ENCODE results near the gene OR11H7. TPM values are rescaled to one million over a fixed set of nuclear protein-coding genes. Genes with fewer than 3 reads are reported as not detected.

OR11H7 gene
- total RNA-seq (2022) (not detected in 2 replicates), Bru-seq, nascent RNA (not detected), BruChase-seq, experiment 1, labeled RNA remaining after a 2-hour chase (not detected), BruChase-seq, experiment 2, labeled RNA remaining after a 6-hour chase (not detected)
- long read RNA-seq: 0 reads

DNA sequence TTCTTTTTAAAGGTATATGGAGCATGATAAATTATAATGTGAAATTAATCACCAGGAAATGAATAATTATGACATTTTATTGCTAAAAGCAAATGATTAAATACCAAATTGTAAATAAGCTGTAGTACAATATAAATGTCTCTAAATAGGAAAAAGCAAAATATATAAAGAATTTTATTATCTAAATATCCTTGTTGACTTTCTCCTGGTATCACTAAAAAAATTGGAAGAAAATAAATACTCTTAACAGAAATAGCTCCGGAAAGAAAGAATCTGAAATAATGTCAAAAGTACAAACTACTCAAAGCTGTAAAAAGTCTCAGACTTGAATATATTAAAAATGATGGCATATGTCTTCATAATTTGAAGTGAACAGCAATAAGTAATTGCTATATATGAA, at the start of gene OR11H7:
OR11H7 (plus strand) TSS at position 301 of the 400 bp plus-strand sequence.
- Histone ChIP-seq H3K36me3 (ENCODE audit: control insufficient read depth, insufficient read depth, low read length) (no peaks in the 10 kb centered on the region), H3K4me1 (no peaks in the 10 kb centered on the region), H3K27me3 (replicated peaks; ENCODE audit: control insufficient read depth, insufficient read depth, low read length) (no peaks in the 10 kb centered on the region), H3K9me3 (no peaks in the 10 kb centered on the region), H3K4me3 (ENCODE audit: low read depth, low read length) (no peak within 1 kb of the TSS)
- H3K4me3 Mint-ChIP-seq (ENCODE audit: unreplicated experiment): no peak within 1 kb of the TSS
- no peak within 1 kb of the TSS for H3K27ac Mint-ChIP-seq (ENCODE audit: unreplicated experiment)
- peaks cover 8% of the 10 kb centered on the region for H3K27me3 Mint-ChIP-seq (ENCODE audit: insufficient read depth, unreplicated experiment)
- no TSS peak for BruUV-seq (replicated peaks)
- CTCF ChIA-PET: no interaction called here
- TF ChIP-seq CTCF (IDR thresholded peaks at IDR 0.05; ENCODE audit: insufficient read depth in 1 of 2, low read depth in 1 of 2, low read length in 1 of 2, severe bottlenecking in 1 of 2, unreplicated experiment in 1 of 2): no peak
- no peak for DNase-seq
- POLR2A ChIA-PET: no interaction called here
- intact Hi-C loops (cut with micrococcal nuclease; ENCODE audit: unreplicated experiment): no loop called here
- no peaks in the 10 kb centered on the region for H3K4me1 Mint-ChIP-seq (ENCODE audit: low read depth, unreplicated experiment)
- no peaks in the 10 kb centered on the region for H3K36me3 Mint-ChIP-seq (ENCODE audit: insufficient read depth, unreplicated experiment)
- no peaks in the 10 kb centered on the region for H3K9me3 Mint-ChIP-seq (ENCODE audit: unreplicated experiment)

GRCh38 chr14:20179218-20179617, 49.6 kb upstream of the OR11H7 start:
- no TSS peak for BruUV-seq (replicated peaks)

GRCh38 chr14:20179880-20180279, 48.9 kb upstream of the OR11H7 start:
- ChIA-PET CTCF (no interaction called here), POLR2A (no interaction called here)
- Histone ChIP-seq H3K36me3 (ENCODE audit: control insufficient read depth, insufficient read depth, low read length) (no peaks in the 10 kb centered on the region), H3K4me3 (ENCODE audit: low read depth, low read length) (no peak overlapping the region), H3K9me3 (no peaks in the 10 kb centered on the region), H3K27me3 (replicated peaks; ENCODE audit: control insufficient read depth, insufficient read depth, low read length) (no peaks in the 10 kb centered on the region), H3K4me1 (peaks cover 10% of the 10 kb centered on the region)
- H3K36me3 Mint-ChIP-seq (ENCODE audit: insufficient read depth, unreplicated experiment): no peaks in the 10 kb centered on the region
- no peaks in the 10 kb centered on the region for H3K4me1 Mint-ChIP-seq (ENCODE audit: low read depth, unreplicated experiment)
- no peak overlapping the region for H3K27ac Mint-ChIP-seq (ENCODE audit: unreplicated experiment)
- no peak overlapping the region for H3K4me3 Mint-ChIP-seq (ENCODE audit: unreplicated experiment)
- H3K27me3 Mint-ChIP-seq (ENCODE audit: insufficient read depth, unreplicated experiment): no peaks in the 10 kb centered on the region
- DNase-seq: no peak
- no TSS peak for BruUV-seq (replicated peaks)
- no peaks in the 10 kb centered on the region for H3K9me3 Mint-ChIP-seq (ENCODE audit: unreplicated experiment)
- intact Hi-C loops (cut with micrococcal nuclease; ENCODE audit: unreplicated experiment): no loop called here
- no peak for TF ChIP-seq CTCF (IDR thresholded peaks at IDR 0.05; ENCODE audit: insufficient read depth in 1 of 2, low read depth in 1 of 2, low read length in 1 of 2, severe bottlenecking in 1 of 2, unreplicated experiment in 1 of 2)

More at GRCh38 chr14:20179218-20179617, 49.6 kb upstream of the OR11H7 start:
- Histone ChIP-seq H3K4me1 (peaks cover 10% of the 10 kb centered on the region), H3K36me3 (ENCODE audit: control insufficient read depth, insufficient read depth, low read length) (no peaks in the 10 kb centered on the region), H3K9me3 (no peaks in the 10 kb centered on the region), H3K4me3 (ENCODE audit: low read depth, low read length) (no peak overlapping the region), H3K27me3 (replicated peaks; ENCODE audit: control insufficient read depth, insufficient read depth, low read length) (no peaks in the 10 kb centered on the region)
- Mint-ChIP-seq H3K4me1 (ENCODE audit: low read depth, unreplicated experiment) (no peaks in the 10 kb centered on the region), H3K27ac (ENCODE audit: unreplicated experiment) (no peak overlapping the region), H3K27me3 (ENCODE audit: insufficient read depth, unreplicated experiment) (no peaks in the 10 kb centered on the region), H3K4me3 (ENCODE audit: unreplicated experiment) (no peak overlapping the region), H3K36me3 (ENCODE audit: insufficient read depth, unreplicated experiment) (no peaks in the 10 kb centered on the region), H3K9me3 (ENCODE audit: unreplicated experiment) (no peaks in the 10 kb centered on the region)
- ChIA-PET CTCF (no interaction called here), POLR2A (no interaction called here)
- no peak for TF ChIP-seq CTCF (IDR thresholded peaks at IDR 0.05; ENCODE audit: insufficient read depth in 1 of 2, low read depth in 1 of 2, low read length in 1 of 2, severe bottlenecking in 1 of 2, unreplicated experiment in 1 of 2)
- intact Hi-C loops (cut with micrococcal nuclease; ENCODE audit: unreplicated experiment): no loop called here
- DNase-seq: no peak

Measured in Caco-2 (cell line).